Spleen (tissue), 7 donors: ENCODE results near the gene NEK3.

Source experiments
- CTCF ChIP-seq, 11 experiments: fragments of 200-600 bp in 7 of 11; fragments of 450-650 bp in 4 of 11; sonication (generic) in 4 of 11; IDR thresholded peaks in 8 of 11; conservative IDR thresholded peaks in 3 of 11; 1 replicate in 7 of 11; 2 replicates in 4 of 11; pipeline versions ENCODE4 v1.4.0 to v1.8.0; 2016 to 2021; ENCODE audit warnings: antibody characterized with exemption in 11 of 11, inconsistent platforms in 4 of 11, mild to moderate bottlenecking in 1 of 11
- POLR2AphosphoS5 ChIP-seq, 3 donors: sonication (generic); formaldehyde crosslinking; IDR thresholded peaks; one replicate each; pipeline ENCODE4 v1.5.1; 2017; ENCODE audit warnings: antibody characterized with exemption in 3 of 3
- donor health status: DM: no; HTN: no; CAD: no; lungs with moderate emphysema.
- donor health status: DM: no; HTN: no; CAD: no.
- donor health status: DM: no; HTN: no; CAD: no.

DNA sequence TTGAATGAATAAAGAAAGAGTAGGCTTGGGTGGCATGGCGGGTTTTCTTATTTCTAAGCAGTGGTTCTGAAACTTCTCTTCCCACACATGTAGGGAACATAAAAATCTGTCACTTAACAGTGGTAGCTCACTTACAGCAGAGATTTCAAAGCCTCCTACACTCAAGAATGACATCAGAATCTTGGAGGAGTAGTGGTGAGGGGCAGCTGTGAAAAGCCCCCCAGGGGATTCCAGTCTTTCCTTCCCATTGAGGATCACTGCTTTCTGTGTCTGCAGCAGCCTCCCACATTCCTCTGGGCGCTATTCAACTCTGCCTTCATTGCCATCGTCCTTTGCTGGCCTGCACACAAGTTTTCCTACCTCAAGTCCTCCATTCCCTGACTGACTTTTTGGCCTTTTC lies 21.9 kb downstream of the NEK3 start:
- TF ChIP-seq POLR2AphosphoS5 (IDR thresholded peaks at IDR 0.05) = no peak
- no peak for TF ChIP-seq CTCF (IDR thresholded peaks at IDR 0.05 in 8 of 11, conservative IDR thresholded peaks at IDR 0.05 in 3 of 11)
